ENCODE results near the gene SHISA6. TPM values are rescaled to one million over a fixed set of nuclear protein-coding genes. Genes with fewer than 3 reads are reported as not detected.

SHISA6 gene
- total and polyA plus RNA-seq, 4 donors, result not detected

GRCh38 chr17:11559601-11560000 is 318.6 kb downstream of the SHISA6 start (continued):
- no peak for TF ChIP-seq FOXA1 (IDR thresholded peaks at IDR 0.05)
- no peak for TF ChIP-seq TAF1 (conservative IDR thresholded peaks at IDR 0.05)

GRCh38 chr17:11561281-11561680 is 320.3 kb downstream of the SHISA6 start:
- no peak overlapping the region for H3K27ac ChIP-seq (ENCODE audit: low read depth in 1 of 2, low read length in 2 of 2)
- no peaks in the 10 kb centered on the region for H3K4me1 ChIP-seq (ENCODE audit: control insufficient read depth in 4 of 4, insufficient read depth in 4 of 4, low read length in 3 of 4)
- no peak overlapping the region for H3K4me3 ChIP-seq (ENCODE audit: low read depth in 1 of 3, low read length in 3 of 3)
- no peaks in the 10 kb centered on the region for H3K27me3 ChIP-seq (ENCODE audit: control insufficient read depth in 4 of 4, insufficient read depth in 4 of 4, low read length in 3 of 4)
- TF ChIP-seq ATF3 (IDR thresholded peaks at IDR 0.05) (no peak), GABPA (IDR thresholded peaks at IDR 0.05 in 1 of 2, conservative IDR thresholded peaks at IDR 0.05 in 1 of 2) (no peak), ZBTB33 (IDR thresholded peaks at IDR 0.05) (no peak), NR2F2 (IDR thresholded peaks at IDR 0.05) (no peak), SP1 (IDR thresholded peaks at IDR 0.05) (no peak), CTCF (IDR thresholded peaks at IDR 0.05; ENCODE audit: low read depth, low read length, missing input control) (no peak)
- 93% methylated on average over 1 of the region's 1 CpG for WGBS
- no peaks in the 10 kb centered on the region for H3K9me3 ChIP-seq (ENCODE audit: control insufficient read depth in 4 of 4, low read length in 3 of 4)
- no peak for DNase-seq (ENCODE audit: low spot score)
- no peaks in the 10 kb centered on the region for H3K36me3 ChIP-seq (ENCODE audit: control insufficient read depth in 4 of 4, insufficient read depth in 3 of 4, low read depth in 1 of 4, low read length in 3 of 4)
- H3K9ac ChIP-seq (ENCODE audit: low read depth in 1 of 2, low read length in 2 of 2), result no peak overlapping the region

GRCh38 chr17:11561702-11562101 is 320.7 kb downstream of the SHISA6 start:
- Histone ChIP-seq H3K27me3 (ENCODE audit: control insufficient read depth in 4 of 4, insufficient read depth in 4 of 4, low read length in 3 of 4) (no peaks in the 10 kb centered on the region), H3K4me3 (ENCODE audit: low read depth in 1 of 3, low read length in 3 of 3) (no peak overlapping the region), H3K9ac (ENCODE audit: low read depth in 1 of 2, low read length in 2 of 2) (no peak overlapping the region), H3K9me3 (ENCODE audit: control insufficient read depth in 4 of 4, low read length in 3 of 4) (no peaks in the 10 kb centered on the region), H3K4me1 (ENCODE audit: control insufficient read depth in 4 of 4, insufficient read depth in 4 of 4, low read length in 3 of 4) (no peaks in the 10 kb centered on the region), H3K36me3 (ENCODE audit: control insufficient read depth in 4 of 4, insufficient read depth in 3 of 4, low read depth in 1 of 4, low read length in 3 of 4) (no peaks in the 10 kb centered on the region), H3K27ac (ENCODE audit: low read depth in 1 of 2, low read length in 2 of 2) (no peak overlapping the region)
- 53% methylated on average over 2 of the region's 2 CpGs for WGBS
- DNase-seq (ENCODE audit: low spot score), result no peak
- TF ChIP-seq RXRA (IDR thresholded peaks at IDR 0.05) (no peak), MAX (IDR thresholded peaks at IDR 0.05) (no peak), ZBTB33 (IDR thresholded peaks at IDR 0.05) (no peak), NR2F2 (IDR thresholded peaks at IDR 0.05) (no peak), SP1 (IDR thresholded peaks at IDR 0.05) (no peak), ATF3 (IDR thresholded peaks at IDR 0.05) (no peak), CTCF (IDR thresholded peaks at IDR 0.05; ENCODE audit: low read depth, low read length, missing input control) (no peak), RAD21 (IDR thresholded peaks at IDR 0.05) (no peak), GABPA (IDR thresholded peaks at IDR 0.05 in 1 of 2, conservative IDR thresholded peaks at IDR 0.05 in 1 of 2) (no peak), EGR1 (IDR thresholded peaks at IDR 0.05; ENCODE audit: low read depth in 2 of 2) (no peak), JUND (IDR thresholded peaks at IDR 0.05) (no peak), REST (IDR thresholded peaks at IDR 0.05) (no peak), TAF1 (conservative IDR thresholded peaks at IDR 0.05) (no peak), YY1 (IDR thresholded peaks at IDR 0.05) (no peak), FOXA1 (IDR thresholded peaks at IDR 0.05) (no peak), FOXA2 (IDR thresholded peaks at IDR 0.05) (no peak)

Measured in liver (tissue), 9 donors.